MCF 10A (cell line): Measurements from ENCODE around the gene PSMD4. TPM values are rescaled to one million over a fixed set of nuclear protein-coding genes. Genes with fewer than 3 reads are reported as not detected.
A peak's percentile ranks its signal among the peaks of the same experiment; 100 is the strongest.

Experiments
- BruUV-seq: library from RNA; stranded (reverse); fragments of 400-500 nt; replicated peaks from 2 replicates; lab custom pipeline; 2021; lab: Mats Ljungman, UMichigan
- CTCF ChIA-PET: fragments of 300-600 bp; sonication (Branson Sonifier 250); formaldehyde crosslinking; extraction: SDS; loops from one replicate; lab custom pipeline; 2021; ENCODE audit warnings: antibody characterized with exemption, inconsistent platforms; lab: Yijun Ruan, JAX
- POLR2A ChIA-PET: fragments of 300-600, 350-650 bp; sonication (Branson Sonifier 250); formaldehyde crosslinking; extraction: SDS; loops from one replicate; lab custom pipeline; 2020; ENCODE audit warnings: antibody characterized with exemption, inconsistent platforms; lab: Yijun Ruan, JAX
- DNase-seq: peaks from one replicate; pipeline ENCODE4 v3.0.0-alpha.2; 2018; ENCODE audit not compliant: unreplicated experiment
- H3K27ac Mint-ChIP-seq: one replicate; pipeline ENCODE4 v1.8.0; 2022; ENCODE audit warnings: mild to moderate bottlenecking, low read depth, mixed read lengths; ENCODE audit not compliant: unreplicated experiment
- H3K27me3 Mint-ChIP-seq: one replicate; pipeline ENCODE4 v1.8.0; 2022; ENCODE audit warnings: mixed read lengths; ENCODE audit not compliant: insufficient read depth, unreplicated experiment
- H3K36me3 Mint-ChIP-seq: one replicate; pipeline ENCODE4 v1.8.0; 2022; ENCODE audit warnings: mild to moderate bottlenecking, moderate library complexity, mixed read lengths; ENCODE audit not compliant: insufficient read depth, unreplicated experiment
- H3K4me1 Mint-ChIP-seq: one replicate; pipeline ENCODE4 v1.8.0; 2022; ENCODE audit warnings: mixed read lengths; ENCODE audit not compliant: insufficient read depth, unreplicated experiment
- H3K4me3 Mint-ChIP-seq: one replicate; pipeline ENCODE4 v1.8.0; 2022; ENCODE audit warnings: mild to moderate bottlenecking, moderate library complexity, mixed read lengths; ENCODE audit not compliant: unreplicated experiment
- H3K9me3 Mint-ChIP-seq: one replicate; pipeline ENCODE4 v1.8.0; 2022; ENCODE audit warnings: mixed read lengths; ENCODE audit not compliant: unreplicated experiment
- CTCF ChIP-seq: fragments of 200-600 bp; IDR thresholded peaks from one replicate; pipeline ENCODE4 v1.8.0; 2022; ENCODE audit warnings: antibody characterized with exemption, mild to moderate bottlenecking; ENCODE audit not compliant: unreplicated experiment
- intact Hi-C: fragments of 100-400 bp; cut with micrococcal nuclease; formaldehyde crosslinking; loops from 2 replicates; pipeline ENCODE4 v1.14.1; 2022
- total RNA-seq: library from RNA; stranded (reverse); gene quantifications from 2 replicates; pipeline ENCODE4 v1.2.3, GENCODE V29; 2022

PSMD4 gene
- total RNA-seq, 1 experiment from 2014 or later: 285 TPM

- no peak overlapping the region for H3K4me3 Mint-ChIP-seq
- peak overlapping the region; percentile 49 for H3K27ac Mint-ChIP-seq
- TF ChIP-seq CTCF: no peak
- DNase-seq: peak; percentile 78
- no peaks in the 10 kb centered on the region for H3K27me3 Mint-ChIP-seq
- POLR2A ChIA-PET: interaction anchor here (1.1 to 10.5 kb wide), 8 partner anchors 12 to 308 kb away, joined by 3 to 253 read pairs (median 4); partner anchors contain the start of genes MINDY1, PI4KB, PSMB4 and PSMD4
- no TSS peak for BruUV-seq
- intact Hi-C loops: no loop called here
- peaks cover 40% of the 10 kb centered on the region for H3K4me1 Mint-ChIP-seq
- no peaks in the 10 kb centered on the region for H3K9me3 Mint-ChIP-seq
- peaks cover 76% of the 10 kb centered on the region for H3K36me3 Mint-ChIP-seq
- CTCF ChIA-PET: interaction anchor here (8.8 to 27.4 kb wide), 2 partner anchors 14 to 26 kb away, joined by 115 to 566 read pairs; no protein-coding TSS in a partner anchor
These were observed 59.8 kb downstream of the PSMD4 start for GRCh38 chr1:151314137-151314875.

DNA sequence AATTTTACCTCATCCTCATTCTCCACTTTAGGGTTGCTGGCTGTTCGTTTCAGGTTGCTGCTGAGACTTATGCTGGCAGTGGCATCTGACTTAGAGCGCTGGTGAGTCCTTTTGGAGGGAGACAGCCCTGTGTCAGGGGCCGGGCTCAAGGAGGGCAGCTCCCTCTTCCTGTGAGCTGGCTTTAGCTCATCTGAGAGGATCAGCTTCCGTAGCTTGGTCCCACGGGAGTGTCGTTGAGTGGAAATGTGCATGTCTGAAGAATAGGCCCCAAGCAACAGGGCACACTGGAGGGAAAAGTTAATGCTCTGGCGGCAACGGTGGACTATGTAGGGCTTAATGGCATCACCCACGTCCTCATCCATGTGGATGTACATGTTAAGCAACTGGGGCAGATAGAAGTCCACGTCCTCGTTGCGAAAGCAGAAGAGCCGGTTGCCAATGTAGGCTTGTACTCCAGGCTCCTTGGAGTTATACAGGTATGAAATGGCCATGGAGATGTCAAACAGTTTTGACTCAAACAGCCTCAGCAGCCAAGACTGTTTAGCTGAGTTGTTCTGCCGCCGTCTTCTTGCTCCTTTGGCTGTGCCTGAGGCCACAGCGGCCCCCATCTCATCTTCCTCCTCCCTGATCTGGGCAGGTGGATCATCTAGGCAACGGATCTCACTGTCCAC is 61.2 kb downstream of the PSMD4 start:
- no peak for DNase-seq
- Mint-ChIP-seq H3K36me3 (peaks cover 76% of the 10 kb centered on the region), H3K27ac (no peak overlapping the region), H3K9me3 (no peaks in the 10 kb centered on the region), H3K4me3 (no peak overlapping the region), H3K27me3 (no peaks in the 10 kb centered on the region), H3K4me1 (peaks cover 44% of the 10 kb centered on the region)
- CTCF ChIA-PET: interaction anchor here (1.0 to 27.4 kb wide), 4 partner anchors 11 to 25 kb away, joined by 3 to 566 read pairs (median 59); partner anchors contain the start of gene PI4KB
- BruUV-seq: TSS peak; percentile 38
- intact Hi-C loops: no loop called here
- POLR2A ChIA-PET: interaction anchor here (2.5 to 10.5 kb wide), 2 partner anchors 11 to 83 kb away, joined by 12 to 253 read pairs; partner anchors contain the start of genes PI4KB and PSMB4
- TF ChIP-seq CTCF: no peak

Other genes with a start within 250 kb of the PSMD4 start
- gene MINDY1, start 247.8 kb upstream of the PSMD4 start, total RNA-seq: 8.9 and 10.4 TPM in 2 replicates
- gene PRUNE1, start 246.3 kb upstream of the PSMD4 start, total RNA-seq: 17.6 and 24.1 TPM in 2 replicates
- gene BNIPL, start 218.1 kb upstream of the PSMD4 start, total RNA-seq: 1.2 and 2.3 TPM in 2 replicates
- 2.2 and 2.7 TPM in 2 replicates for gene C1orf56, start 207.0 kb upstream of the PSMD4 start, total RNA-seq
- 134 and 139 TPM in 2 replicates for gene CDC42SE1, start 195.1 kb upstream of the PSMD4 start, total RNA-seq
- 0.86 and 1.3 TPM in 2 replicates for gene MLLT11, start 194.3 kb upstream of the PSMD4 start, total RNA-seq
- 20.2 and 22.9 TPM in 2 replicates for gene GABPB2, start 184.0 kb upstream of the PSMD4 start, total RNA-seq
- 2.3 and 9.5 TPM in 2 replicates for gene SEMA6C, start 108.1 kb upstream of the PSMD4 start, total RNA-seq
- not detected in 2 replicates for gene TNFAIP8L2, start 98.1 kb upstream of the PSMD4 start, total RNA-seq
- 14.4 and 22.3 TPM in 2 replicates for gene LYSMD1, start 88.8 kb upstream of the PSMD4 start, total RNA-seq
- gene SCNM1, start 88.6 kb upstream of the PSMD4 start, total RNA-seq: 88.5 and 93.0 TPM in 2 replicates
- 1.1 TPM in 1 of 2 replicates, not detected in the other for gene TMOD4, start 78.8 kb upstream of the PSMD4 start, total RNA-seq
- 106 and 108 TPM in 2 replicates for gene VPS72, start 64.5 kb upstream of the PSMD4 start, total RNA-seq
- gene PIP5K1A, start 56.2 kb upstream of the PSMD4 start, total RNA-seq: 150 and 163 TPM in 2 replicates
- 26.3 and 27.5 TPM in 2 replicates for gene ZNF687, start 27.6 kb downstream of the PSMD4 start, total RNA-seq
- gene PI4KB, start 72.7 kb downstream of the PSMD4 start, total RNA-seq: 75.3 and 90.1 TPM in 2 replicates
- gene RFX5, start 92.5 kb downstream of the PSMD4 start, total RNA-seq: 19.2 and 26.5 TPM in 2 replicates
- gene SELENBP1, start 118.0 kb downstream of the PSMD4 start, total RNA-seq: 8.2 and 11.6 TPM in 2 replicates
- 281 and 320 TPM in 2 replicates for gene PSMB4, start 144.8 kb downstream of the PSMD4 start, total RNA-seq
- gene POGZ, start 204.8 kb downstream of the PSMD4 start, total RNA-seq: 92.1 and 92.2 TPM in 2 replicates